GM10266 (cell line): ENCODE data around the gene SULT1C4.

Experiments
- DNase-seq: peaks from one replicate; pipeline ENCODE4 v3.0.0; 2012; ENCODE audit errors: extremely low spot score
- CTCF ChIP-seq: IDR thresholded peaks from 2 replicates; pipeline ENCODE4 v1.5.1; 2012; ENCODE audit warnings: mild to moderate bottlenecking, low read depth; ENCODE audit not compliant: control insufficient read depth, insufficient read depth; ENCODE audit errors: missing control alignments

The SULT1C4 gene

GRCh38 chr2:108385411-108386071 lies 7.8 kb downstream of the SULT1C4 start:
- TF ChIP-seq CTCF: no peak
- DNase-seq: no peak

GRCh38 chr2:108388045-108388444 lies 10.3 kb downstream of the SULT1C4 start:
- DNase-seq: no peak

GRCh38 chr2:108390340-108390739 lies 12.6 kb downstream of the SULT1C4 start:
- DNase-seq: no peak
- TF ChIP-seq CTCF: no peak

More at GRCh38 chr2:108388045-108388444, 10.3 kb downstream of the SULT1C4 start:
- TF ChIP-seq CTCF: no peak

GRCh38 chr2:108392029-108392428 lies 14.3 kb downstream of the SULT1C4 start:
- DNase-seq: no peak
- no peak for TF ChIP-seq CTCF

- no peak for TF ChIP-seq CTCF
- no peak for DNase-seq
Measured at GRCh38 chr2:108393197-108393596, 15.4 kb downstream of the SULT1C4 start.

GRCh38 chr2:108395155-108395554 lies 17.4 kb downstream of the SULT1C4 start:
- no peak for DNase-seq
- no peak for TF ChIP-seq CTCF

- TF ChIP-seq CTCF: peak; percentile 40
- no peak for DNase-seq
Measured at GRCh38 chr2:108396845-108397244, 19.1 kb downstream of the SULT1C4 start.
